Stimulated activated CD4-positive, alpha-beta T cell treated with anti-CD3 and anti-CD28 coated beads, Interleukin-2, amount 100 ng/mL, for 24 hours (primary cell): Measurements from ENCODE around the gene HSD17B4.
"Not testable (repeated sequence)": the region's sequence is repeated elsewhere in the genome, so short reads cannot be mapped to it uniquely, and the experiment has no call there.

Experiments
- DNase-seq, 2 donors: peaks; one replicate each; pipeline ENCODE4 v3.0.0-alpha.2; 2020

Gene HSD17B4

GRCh38 chr5:119452373-119453039 is at the start of gene HSD17B4:
TSS of gene HSD17B4 (plus strand) at chr5:119452497. CDS start at chr5:119452576, 79 bp downstream.
- DNase-seq = peak; percentile 79 to 84

GRCh38 chr5:119402555-119402954 is 49.7 kb upstream of the HSD17B4 start:
- DNase-seq = no peak

GRCh38 chr5:119404033-119404432 is 48.3 kb upstream of the HSD17B4 start:
- DNase-seq = no peak

- DNase-seq = no peak
These were observed 46.9 kb upstream of the HSD17B4 start for GRCh38 chr5:119405419-119405818.

- no peak for DNase-seq
These were observed 45.7 kb upstream of the HSD17B4 start for GRCh38 chr5:119406551-119407110.

- no peak for DNase-seq
These were observed 43.0 kb upstream of the HSD17B4 start for GRCh38 chr5:119409235-119409815.

- DNase-seq = no peak
These were observed 41.7 kb upstream of the HSD17B4 start for GRCh38 chr5:119410448-119411159.

GRCh38 chr5:119411361-119412278 is 40.7 kb upstream of the HSD17B4 start:
- DNase-seq = peak; percentile 20 to 54

GRCh38 chr5:119412279-119413227 is 39.7 kb upstream of the HSD17B4 start:
- DNase-seq = no peak

- not testable (repeated sequence) for DNase-seq
These were observed 38.1 kb upstream of the HSD17B4 start for GRCh38 chr5:119414124-119414734.

GRCh38 chr5:119417891-119418605 is 34.2 kb upstream of the HSD17B4 start:
- DNase-seq = no peak

- no peak for DNase-seq
These were observed 33.6 kb upstream of the HSD17B4 start for GRCh38 chr5:119418606-119419100.

GRCh38 chr5:119420169-119420568 is 32.1 kb upstream of the HSD17B4 start:
- DNase-seq = no peak

GRCh38 chr5:119426057-119426456 is 26.2 kb upstream of the HSD17B4 start:
- no peak for DNase-seq

GRCh38 chr5:119427060-119427459 is 25.2 kb upstream of the HSD17B4 start:
- no peak for DNase-seq

GRCh38 chr5:119427596-119427995 is 24.7 kb upstream of the HSD17B4 start:
- not testable (repeated sequence) for DNase-seq

- not testable (repeated sequence) for DNase-seq
These were observed 24.1 kb upstream of the HSD17B4 start for GRCh38 chr5:119428166-119428565.

GRCh38 chr5:119428574-119428973 is 23.7 kb upstream of the HSD17B4 start:
- DNase-seq = not testable (repeated sequence)

- DNase-seq = not testable (repeated sequence)
These were observed 19.5 kb upstream of the HSD17B4 start for GRCh38 chr5:119432674-119433237.
